ENCODE data around the gene NAT16. TPM values are rescaled to one million over a fixed set of nuclear protein-coding genes. Genes with fewer than 3 reads are reported as not detected.

The NAT16 gene
- total and polyA plus RNA-seq, 2 of the 8 experiments (the other 6 are each of a cell fraction or from before 2014, with no cell fraction given) = 0.26 to 0.84 TPM

GRCh38 chr7:101165075-101165957 is 14.8 kb downstream of the NAT16 start, which contains the start of gene VGF:
VGF (minus strand) TSS chr7:101165569; CDS start chr7:101164843, 726 bp downstream.
- Histone ChIP-seq H2AK5ac (ENCODE audit: low read depth, low read length) (no peak within 1 kb of the TSS), H3K79me2 (ENCODE audit: control insufficient read depth in 1 of 2, insufficient read depth in 2 of 2, low read length in 2 of 2) (no peaks in the 10 kb centered on the region), H4K20me1 (replicated peaks in 1 of 2; ENCODE audit: control insufficient read depth in 1 of 2, insufficient read depth in 2 of 2, low read length in 2 of 2) (peaks cover 7 to 10% of the 10 kb centered on the region in 2 experiments), H3K4me2 (ENCODE audit: insufficient read depth in 1 of 2, low read depth in 2 of 2, low read length in 2 of 2) (peak within 1 kb of the TSS; percentile 44 to 90), H2BK120ac (replicated peaks; ENCODE audit: low read depth, low read length) (no peak within 1 kb of the TSS), H3K4me1 (replicated peaks in 1 of 4; ENCODE audit: control insufficient read depth in 3 of 4, insufficient read depth in 4 of 4, low read length in 3 of 4) (peaks cover 21 to 64% (median 43%) of the 10 kb centered on the region in 4 experiments), H3K27ac (ENCODE audit: low read depth, low read length) (no peak within 1 kb of the TSS), H4K91ac (replicated peaks; ENCODE audit: insufficient read length, low read length) (no peak within 1 kb of the TSS), H3K23me2 (ENCODE audit: low read depth, low read length) (peaks cover 38% of the 10 kb centered on the region), H3K14ac (ENCODE audit: insufficient read length) (no peak within 1 kb of the TSS), H3K27me3 (replicated peaks in 1 of 4; ENCODE audit: control insufficient read depth in 3 of 4, extremely low read depth in 1 of 4, insufficient read depth in 3 of 4, low read length in 3 of 4) (peaks cover 17 to 67% (median 48%) of the 10 kb centered on the region in 4 experiments), H3K79me1 (ENCODE audit: low read depth, low read length) (no peaks in the 10 kb centered on the region), H3K9ac (replicated peaks in 1 of 4; ENCODE audit: extremely low read depth in 1 of 4, low read depth in 3 of 4, low read length in 3 of 4) (no peak within 1 kb of the TSS), H3K4me3 (ENCODE audit: extremely low read depth in 1 of 4, insufficient read depth in 2 of 4, low read depth in 3 of 4, low read length in 4 of 4) (peak within 1 kb of the TSS; percentile 46 to 74 (median 55)), H2AFZ (ENCODE audit: low read length) (no peak within 1 kb of the TSS), H2BK15ac (ENCODE audit: low read length) (no peak within 1 kb of the TSS), H2BK20ac (ENCODE audit: low read length) (no peak within 1 kb of the TSS), H2BK12ac (ENCODE audit: low read depth, low read length) (no peak within 1 kb of the TSS), H3K23ac (ENCODE audit: insufficient read length) (no peak within 1 kb of the TSS), H4K8ac (ENCODE audit: extremely low read depth, insufficient read depth, low read length) (no peak within 1 kb of the TSS), H3K18ac (ENCODE audit: extremely low read depth, low read length) (peak within 1 kb of the TSS; percentile 83), H4K5ac (ENCODE audit: insufficient read length, low read depth, low read length) (no peak within 1 kb of the TSS), H3K9me3 (ENCODE audit: insufficient read depth in 2 of 2, low read depth in 1 of 2, low read length in 1 of 2) (no peaks in the 10 kb centered on the region), H3K56ac (replicated peaks; ENCODE audit: insufficient read length, low read depth, low read length) (no peak within 1 kb of the TSS), H3K4ac (replicated peaks; ENCODE audit: insufficient read length, low read depth, low read length) (no peak within 1 kb of the TSS), H2BK5ac (ENCODE audit: low read depth, low read length) (no peak within 1 kb of the TSS), H3K36me3 (ENCODE audit: control insufficient read depth in 2 of 4, insufficient read depth in 4 of 4, low read length in 3 of 4) (no peaks in the 10 kb centered on the region)
- FAIRE-seq (no peak), DNase-seq (ENCODE audit: low read depth in 1 of 2, low spot score in 2 of 2) (peak; percentile 93 to 98)
- WGBS, 2 experiments (ENCODE audit: extremely low coverage in 1 of 2, insufficient coverage in 1 of 2, insufficient read length in 1 of 2, insufficient replicate concordance in 2 of 2, low coverage in 1 of 2, low lambda C conversion rate in 2 of 2, missing lambda C conversion rate in 1 of 2) = 3% methylated on average over 43 of the region's 74 CpGs; no CpG with 5 or more reads in 1 of the 2 experiments
- ChIA-PET CTCF (ENCODE audit: partially characterized antibody) (interaction anchor here (0.6 to 5.7 kb wide), 11 partner anchors 9 to 79 kb away, joined by 3 to 46 read pairs (median 4); partner anchors contain the start of genes FIS1 and SERPINE1), POLR2A (ENCODE audit: partially characterized antibody) (interaction anchor here (0.7 to 2.6 kb wide), 7 partner anchors 9 to 204 kb away, joined by 3 to 20 read pairs (median 5); partner anchors contain the start of genes AP1S1, PLOD3 and ZNHIT1)
- TF ChIP-seq ATF3 (IDR thresholded peaks at IDR 0.05; ENCODE audit: insufficient read depth, low read depth, low read length) = peak; percentile 86
- no peak for TF ChIP-seq SUZ12 (IDR thresholded peaks at IDR 0.05; ENCODE audit: low read length)
- no peak for TF ChIP-seq TEAD4 (IDR thresholded peaks at IDR 0.05; ENCODE audit: low read depth, low read length)
- TF ChIP-seq CREB1 (IDR thresholded peaks at IDR 0.05) = peak; percentile 90
- 0 out of 2 replicates have a peak, but pooled peaks have one; percentile 7 for TF ChIP-seq BACH1 (IDR thresholded peaks at IDR 0.05; ENCODE audit: low read length)
- TF ChIP-seq TCF12 (IDR thresholded peaks at IDR 0.05; ENCODE audit: low read depth, low read length) = 0 out of 2 replicates have a peak, but pooled peaks have one; percentile 41
- TF ChIP-seq EGR1 (IDR thresholded peaks at IDR 0.05; ENCODE audit: borderline replicate concordance, low read depth, low read length) = peak; percentile 36; the same call in 1 of the 2 replicates
- peak; percentile 69 for TF ChIP-seq TAF7 (optimal IDR thresholded peaks at IDR 0.05; ENCODE audit: borderline replicate concordance, low read depth, low read length)
- TF ChIP-seq HDAC6 (IDR thresholded peaks at IDR 0.05; ENCODE audit: low read depth, low read length) = no peak
- TF ChIP-seq MAX (IDR thresholded peaks at IDR 0.05) = peak; percentile 93
- TF ChIP-seq ZNF274 (IDR thresholded peaks at IDR 0.05; ENCODE audit: borderline replicate concordance, extremely low read depth, low read length) = no peak

Measured in H1 (cell line).